ENCODE results near the gene POLN.

The POLN gene

GRCh38 chr4:2250357-2251072, 8.6 kb upstream of the POLN start:
- no peak for DNase-seq

GRCh38 chr4:2249526-2250356, 7.8 kb upstream of the POLN start:
- no peak for DNase-seq

GRCh38 chr4:2248821-2249261, 6.9 kb upstream of the POLN start:
- DNase-seq: no peak

GRCh38 chr4:2248044-2248780, 6.3 kb upstream of the POLN start:
- no peak for DNase-seq

- DNase-seq: no peak
These were observed 5.5 kb upstream of the POLN start for GRCh38 chr4:2247128-2248043.

GRCh38 chr4:2246384-2247127, 4.6 kb upstream of the POLN start:
- DNase-seq: no peak

- DNase-seq: no peak
These were observed 3.9 kb upstream of the POLN start for GRCh38 chr4:2245787-2246275.

GRCh38 chr4:2245057-2245786, 3.3 kb upstream of the POLN start:
- no peak for DNase-seq

GRCh38 chr4:2243681-2244380, 1.9 kb upstream of the POLN start:
- DNase-seq: peak; percentile 52

GRCh38 chr4:2241003-2241402, 918 bp downstream of the POLN start:
- peak; percentile 48 for DNase-seq

GRCh38 chr4:2236944-2237666, 4.8 kb downstream of the POLN start:
- DNase-seq: no peak

- no peak for DNase-seq
These were observed 10.8 kb downstream of the POLN start for GRCh38 chr4:2231082-2231481.

- no peak for DNase-seq
These were observed 15.7 kb downstream of the POLN start for GRCh38 chr4:2226261-2226660.

GRCh38 chr4:2222838-2223237, 19.1 kb downstream of the POLN start:
- peak; percentile 52 for DNase-seq

- peak; percentile 44 for DNase-seq
These were observed 20.5 kb downstream of the POLN start for GRCh38 chr4:2221378-2221777.

- DNase-seq: peak; percentile 94
These were observed 21.8 kb downstream of the POLN start for GRCh38 chr4:2220016-2220630.

- DNase-seq: no peak
These were observed 22.6 kb downstream of the POLN start for GRCh38 chr4:2219233-2219760.

GRCh38 chr4:2218436-2218835, 23.5 kb downstream of the POLN start:
- DNase-seq: no peak

- DNase-seq: no peak
These were observed 24.2 kb downstream of the POLN start for GRCh38 chr4:2217726-2218125.
